NCI-H146 treated with DMSO at 0.1 percent for 48 hours (cell line): ENCODE measurements around the gene UQCC2.

Experiments used
- DNase-seq: peaks from one replicate; lab custom pipeline; 2025; ENCODE audit not compliant: unreplicated experiment; lab: John Stamatoyannopoulos, UW

UQCC2 gene

GRCh38 chr6:33692078-33692759, 19.3 kb downstream of the UQCC2 start:
- no peak for DNase-seq

DNA sequence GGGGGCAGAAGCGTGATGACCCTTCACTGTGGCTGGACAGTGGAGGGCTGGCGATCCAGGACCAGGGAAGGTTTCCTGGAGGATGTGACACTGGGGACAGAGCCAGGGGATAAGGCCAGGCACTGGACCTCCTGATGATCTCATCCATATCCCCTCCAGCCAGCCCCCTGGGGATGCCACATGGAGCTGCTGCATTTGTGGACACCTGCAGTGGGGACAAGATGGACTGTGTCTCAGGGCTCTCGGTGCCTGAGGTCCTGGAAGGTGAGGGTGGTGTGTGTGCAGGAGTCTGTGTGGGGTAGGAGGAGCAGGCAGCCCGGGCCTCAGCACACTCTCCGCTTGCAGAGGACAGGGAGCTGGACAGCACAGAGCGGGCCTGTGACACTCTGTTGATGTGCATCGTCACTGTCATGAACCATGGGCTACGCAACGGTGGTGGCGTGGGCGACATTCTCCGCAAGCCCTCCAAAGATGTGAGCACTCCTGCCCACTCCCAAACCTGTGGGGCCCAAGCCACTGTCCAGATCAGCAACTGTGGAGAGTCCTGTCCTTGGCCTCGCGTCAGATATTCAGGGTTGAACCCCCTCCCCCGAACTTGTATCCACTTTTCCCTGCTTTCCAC, 19.9 kb downstream of the UQCC2 start:
- DNase-seq, result no peak

- DNase-seq, result no peak
These were observed 20.7 kb downstream of the UQCC2 start for GRCh38 chr6:33690766-33691165.

DNA sequence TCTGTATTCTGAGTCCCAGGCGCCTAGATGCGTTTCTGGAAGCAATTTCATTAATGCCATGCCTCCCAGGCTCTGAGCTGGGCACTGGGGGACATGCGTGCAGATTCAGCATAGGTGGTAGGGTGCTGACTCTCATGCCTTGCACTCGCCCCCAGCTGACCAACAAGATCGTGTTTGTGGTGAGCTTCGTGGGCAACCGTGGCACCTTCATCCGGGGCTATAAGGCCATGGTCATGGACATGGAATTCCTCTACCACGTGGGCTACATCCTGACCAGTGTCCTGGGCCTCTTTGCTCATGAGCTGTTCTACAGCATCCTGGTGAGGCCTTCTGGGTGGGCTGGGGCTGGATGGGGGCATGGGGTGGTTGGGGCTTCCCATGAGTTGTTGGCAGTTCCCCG, 21.6 kb downstream of the UQCC2 start:
- DNase-seq, result no peak

GRCh38 chr6:33689148-33689494, 22.4 kb downstream of the UQCC2 start:
- no peak for DNase-seq

GRCh38 chr6:33688451-33689147, 22.9 kb downstream of the UQCC2 start:
- no peak for DNase-seq

- no peak for DNase-seq
These were observed 23.5 kb downstream of the UQCC2 start for GRCh38 chr6:33688006-33688405.

- no peak for DNase-seq
These were observed 24.2 kb downstream of the UQCC2 start for GRCh38 chr6:33686981-33687975.

DNA sequence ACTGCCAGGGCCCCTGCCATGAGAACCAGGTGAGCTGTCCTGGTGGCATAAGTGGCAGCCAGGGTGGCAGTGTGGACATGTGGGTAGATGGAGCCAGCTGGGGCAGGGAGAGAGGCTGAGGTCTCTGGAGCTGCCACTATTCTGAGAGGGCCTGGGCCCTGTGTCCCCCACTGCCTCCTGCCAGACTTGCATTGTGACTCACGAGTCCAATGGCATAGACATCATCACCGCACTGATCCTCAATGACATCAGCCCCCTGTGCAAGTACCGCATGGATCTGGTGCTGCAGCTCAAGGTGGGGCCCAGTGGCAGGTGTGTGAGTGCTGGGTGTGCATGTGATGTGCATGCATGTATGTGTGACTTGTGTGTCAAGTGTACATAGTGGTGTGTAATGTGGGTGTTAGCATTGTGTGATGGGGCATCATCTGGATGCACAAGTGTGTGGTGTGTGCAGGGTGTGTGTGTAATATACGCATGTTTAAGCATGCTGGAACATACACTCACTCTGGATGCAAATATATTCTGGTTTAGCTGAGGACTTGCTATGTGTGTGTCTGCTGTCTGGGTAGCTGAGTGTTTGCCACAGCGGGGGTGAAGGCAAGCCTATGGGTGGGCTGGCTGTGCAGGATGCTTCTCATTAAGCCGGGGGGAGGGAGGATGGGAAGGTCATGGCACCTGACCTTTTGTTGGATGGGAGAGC, 25.1 kb downstream of the UQCC2 start:
- no peak for DNase-seq

GRCh38 chr6:33685411-33686224, 25.9 kb downstream of the UQCC2 start:
- no peak for DNase-seq

DNA sequence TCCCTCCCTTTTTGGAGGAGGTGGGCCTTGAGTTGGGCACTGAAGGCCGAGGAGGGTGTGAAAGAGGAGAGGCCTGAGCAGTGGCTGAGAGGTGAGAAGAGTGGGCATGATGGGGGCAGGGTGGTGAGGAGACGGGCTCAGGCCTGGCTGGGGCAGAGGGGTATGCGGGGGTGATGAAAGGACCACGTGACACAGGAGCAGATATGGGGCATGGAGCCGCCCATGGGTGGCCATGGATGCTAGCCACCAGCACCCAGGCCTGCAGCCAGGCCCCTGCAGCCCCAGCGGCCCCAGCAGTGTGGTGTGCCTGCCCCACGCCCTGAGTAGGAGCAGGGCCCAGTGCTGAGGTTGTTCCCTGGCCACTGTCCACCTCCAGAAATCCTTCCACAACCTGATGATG, 26.5 kb downstream of the UQCC2 start:
- DNase-seq, result no peak

DNA sequence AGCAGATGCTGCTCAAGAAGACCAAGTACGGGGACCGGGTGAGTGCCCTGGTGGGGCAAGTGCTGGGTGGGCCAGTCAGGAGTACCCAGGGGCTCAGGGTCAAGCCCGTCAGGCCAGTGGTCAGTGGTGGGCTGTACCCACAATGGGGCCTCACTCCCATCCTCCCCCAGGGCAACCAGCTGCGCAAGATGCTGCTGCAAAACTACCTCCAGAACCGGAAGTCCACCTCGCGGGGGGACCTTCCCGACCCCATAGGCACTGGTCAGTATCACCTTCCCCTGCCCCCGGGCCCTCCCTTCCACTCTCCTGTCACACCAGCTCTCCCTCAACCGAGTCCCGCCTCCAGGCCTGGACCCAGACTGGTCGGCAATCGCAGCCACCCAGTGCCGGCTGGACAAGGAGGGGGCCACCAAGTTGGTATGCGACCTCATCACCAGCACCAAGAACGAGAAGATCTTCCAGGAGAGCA, 27.0 kb downstream of the UQCC2 start:
- no peak for DNase-seq

DNA sequence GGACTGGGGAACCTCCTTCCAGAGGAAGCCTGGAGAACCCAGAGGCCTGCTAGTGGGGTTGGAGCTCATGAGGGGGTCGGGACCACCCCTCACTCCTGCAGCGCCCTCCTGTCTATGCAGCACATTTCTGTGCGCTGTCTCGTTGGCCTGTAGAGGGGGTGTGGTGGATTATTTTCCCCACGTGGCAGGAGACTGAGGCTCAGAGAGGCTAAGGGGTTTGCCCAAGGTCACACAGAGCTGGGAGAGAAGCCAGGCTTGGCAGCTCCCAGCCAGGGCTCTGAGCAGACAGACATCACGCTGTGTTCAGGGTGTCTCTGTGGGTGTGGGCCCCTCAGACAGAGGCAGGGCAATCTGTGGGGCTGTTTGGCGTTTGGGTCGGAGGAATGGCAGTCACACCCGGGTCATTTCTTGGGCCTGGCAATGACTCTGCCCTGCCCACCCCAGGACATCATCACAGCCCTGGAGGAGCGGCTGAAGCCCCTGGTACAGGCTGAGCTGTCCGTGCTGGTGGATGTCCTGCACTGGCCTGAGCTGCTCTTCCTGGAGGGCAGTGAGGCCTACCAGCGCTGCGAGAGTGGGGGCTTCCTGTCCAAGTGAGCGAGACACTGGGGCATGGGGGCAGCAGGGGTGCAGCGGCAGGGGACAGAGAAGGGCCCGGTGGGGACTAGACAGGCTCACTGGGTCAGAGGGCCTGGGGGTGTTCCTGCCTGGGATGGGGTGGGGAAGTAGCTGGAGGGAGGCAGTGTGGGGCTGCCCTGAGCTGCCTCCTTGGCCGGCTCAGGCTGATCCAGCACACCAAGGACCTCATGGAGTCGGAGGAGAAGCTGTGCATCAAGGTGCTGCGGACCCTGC, 27.7 kb downstream of the UQCC2 start:
- no peak for DNase-seq

DNA sequence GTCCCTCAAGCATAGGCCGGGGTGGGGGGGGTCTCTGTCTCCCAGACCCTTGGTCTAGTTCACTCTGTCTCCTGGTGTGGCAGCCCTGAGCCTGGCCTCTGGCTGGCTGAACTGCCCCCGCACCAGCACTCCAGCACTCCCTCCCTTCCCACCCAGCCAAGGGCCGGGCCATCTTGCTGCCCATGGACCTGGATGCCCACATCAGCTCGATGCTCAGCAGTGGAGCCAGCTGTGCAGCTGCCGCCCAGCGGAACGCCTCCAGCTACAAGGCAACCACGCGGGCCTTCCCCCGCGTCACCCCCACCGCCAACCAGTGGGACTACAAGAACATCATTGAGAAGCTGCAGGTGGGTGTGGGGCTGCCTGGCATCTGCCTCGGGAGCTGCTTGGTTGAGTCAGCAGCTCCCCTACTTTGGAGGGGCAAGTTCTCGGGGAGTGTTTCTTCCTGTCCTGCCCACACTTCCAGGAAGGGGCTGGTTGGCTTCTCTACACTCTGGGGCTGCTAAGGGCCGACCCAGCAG, 28.4 kb downstream of the UQCC2 start:
- DNase-seq, result no peak

GRCh38 chr6:33682341-33682740, 29.2 kb downstream of the UQCC2 start:
- DNase-seq, result no peak

- DNase-seq, result no peak
These were observed 31.7 kb downstream of the UQCC2 start for GRCh38 chr6:33679761-33680160.

- DNase-seq, result no peak
These were observed 32.5 kb downstream of the UQCC2 start for GRCh38 chr6:33678932-33679490.

GRCh38 chr6:33678233-33678931, 33.1 kb downstream of the UQCC2 start:
- DNase-seq, result no peak
